ENCODE data around the gene EPO.

EPO gene

GRCh38 chr7:100720279-100720670, at the start of gene EPO:
Gene EPO, plus strand, starts transcription at chr7:100720468. Its CDS starts 513 bp downstream, at chr7:100720981.
- DNase-seq (ENCODE audit: low spot score), result no peak

- no peak for DNase-seq (ENCODE audit: low spot score)
Measured at GRCh38 chr7:100671353-100672327, 48.6 kb upstream of the EPO start.

- DNase-seq (ENCODE audit: low spot score), result peak; percentile 98
Measured at GRCh38 chr7:100673302-100673941, 46.8 kb upstream of the EPO start, which contains the start of gene GNB2. Gene GNB2, plus strand, starts transcription at chr7:100673740. Its CDS starts 2,526 bp downstream, at chr7:100676266.

GRCh38 chr7:100673942-100674410, 46.3 kb upstream of the EPO start:
- no peak for DNase-seq (ENCODE audit: low spot score)

- DNase-seq (ENCODE audit: low spot score), result no peak
Measured at GRCh38 chr7:100674411-100675104, 45.7 kb upstream of the EPO start.

GRCh38 chr7:100675105-100675451, 45.2 kb upstream of the EPO start:
- DNase-seq (ENCODE audit: low spot score), result no peak

GRCh38 chr7:100675581-100676350, 44.5 kb upstream of the EPO start:
- DNase-seq (ENCODE audit: low spot score), result peak; percentile 84

- no peak for DNase-seq (ENCODE audit: low spot score)
Measured at GRCh38 chr7:100676501-100677306, 43.6 kb upstream of the EPO start.

- DNase-seq (ENCODE audit: low spot score), result peak; percentile 5
Measured at GRCh38 chr7:100677308-100678267, 42.7 kb upstream of the EPO start.

GRCh38 chr7:100678291-100678984, 41.8 kb upstream of the EPO start:
- DNase-seq (ENCODE audit: low spot score), result peak; percentile 11

GRCh38 chr7:100679129-100679926, 40.9 kb upstream of the EPO start:
- peak; percentile 16 for DNase-seq (ENCODE audit: low spot score)

GRCh38 chr7:100679927-100680575, 40.2 kb upstream of the EPO start:
- DNase-seq (ENCODE audit: low spot score), result peak; percentile 30

GRCh38 chr7:100680576-100681271, 39.5 kb upstream of the EPO start:
- peak; percentile 11 for DNase-seq (ENCODE audit: low spot score)

GRCh38 chr7:100681491-100682227, 38.6 kb upstream of the EPO start:
- peak; percentile 6 for DNase-seq (ENCODE audit: low spot score)

- DNase-seq (ENCODE audit: low spot score), result peak; percentile 6
Measured at GRCh38 chr7:100682228-100682741, 38.0 kb upstream of the EPO start.
